ENCODE measurements around the gene SMIM35.
"Not testable (repeated sequence)": the region's sequence is repeated elsewhere in the genome, so short reads cannot be mapped to it uniquely, and the experiment has no call there.

SMIM35 gene

DNA sequence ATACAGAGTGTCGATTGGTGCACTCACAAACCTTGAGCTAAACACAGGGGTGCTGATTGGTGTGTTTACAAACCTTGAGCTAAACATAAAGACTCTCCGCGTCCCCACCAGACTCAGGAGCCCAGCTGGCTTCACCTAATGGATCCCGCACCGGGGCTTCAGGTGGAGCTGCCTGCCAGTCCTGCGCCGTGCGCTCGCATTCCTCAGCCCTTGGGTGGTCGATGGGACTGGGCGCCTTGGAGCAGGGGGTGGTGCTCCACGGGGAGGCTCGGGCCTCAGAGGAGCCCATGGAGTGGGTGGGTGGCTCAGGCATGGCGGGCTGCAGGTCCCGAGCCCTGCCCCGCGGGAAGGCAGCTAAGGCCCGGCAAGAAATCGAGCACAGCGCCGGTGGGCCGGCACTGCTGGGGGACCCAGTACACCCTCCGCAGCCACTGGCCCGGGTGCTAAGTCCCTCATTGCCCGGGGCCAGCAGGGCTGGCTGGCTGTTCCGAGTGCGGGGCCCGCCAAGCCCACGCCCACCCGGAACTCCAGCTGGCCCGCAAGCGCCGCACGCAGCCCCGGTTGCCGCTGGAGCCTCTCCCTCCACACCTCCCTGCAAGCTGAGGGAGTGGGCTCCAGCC, 108.4 kb downstream of the SMIM35 start:
- not testable (repeated sequence) for DNase-seq

DNA sequence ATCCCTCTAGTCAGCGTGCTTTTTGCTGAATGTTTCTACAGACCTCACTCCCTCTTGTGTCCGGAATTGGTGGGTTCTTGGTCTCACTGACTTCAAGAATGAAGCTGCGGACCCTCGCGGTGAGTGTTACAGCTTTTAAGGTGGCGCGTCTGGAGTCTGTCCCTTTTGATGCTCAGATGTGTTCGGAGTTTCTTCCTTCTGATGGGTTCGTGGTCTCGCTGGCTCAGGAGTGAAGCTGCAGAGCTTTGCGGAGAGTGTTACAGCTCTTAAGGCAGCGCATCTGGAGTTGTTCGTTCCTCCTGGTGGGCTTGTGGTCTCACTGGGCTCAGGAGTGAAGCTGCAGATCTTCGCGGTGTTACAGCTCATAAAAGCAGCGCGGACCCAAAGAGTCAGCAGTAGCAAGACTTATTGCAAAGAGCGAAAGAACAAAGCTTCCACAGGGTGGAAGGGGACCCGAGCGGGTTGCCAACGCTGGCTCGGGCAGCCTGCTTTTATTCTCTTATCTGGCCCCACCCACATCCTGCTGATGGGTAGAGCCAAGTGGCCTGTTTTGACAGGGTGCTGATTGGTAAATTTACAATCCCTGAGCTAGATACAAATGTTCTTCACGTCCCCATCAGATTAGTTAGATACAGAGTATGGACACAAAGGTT, 109.0 kb downstream of the SMIM35 start:
- not testable (repeated sequence) for DNase-seq

DNA sequence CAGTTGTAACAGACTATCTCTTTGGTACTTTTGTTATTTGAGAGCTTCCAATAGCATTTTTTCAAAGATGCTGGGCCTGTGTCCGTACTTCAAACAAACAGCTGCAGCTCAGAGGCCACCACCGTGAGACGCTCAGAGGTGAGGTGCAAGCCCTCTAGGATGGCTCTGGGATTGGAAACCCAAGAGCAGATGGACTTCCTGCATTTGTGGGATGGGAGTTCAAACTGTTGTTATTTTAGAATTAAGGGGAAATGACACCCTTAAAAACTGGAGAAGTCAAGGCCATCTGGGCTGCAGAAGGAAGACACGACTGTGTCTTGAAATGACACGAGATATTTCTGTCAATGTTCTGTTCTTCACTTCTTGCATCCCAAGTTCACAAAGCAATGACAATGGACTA, 109.7 kb downstream of the SMIM35 start:
- DNase-seq, result no peak

DNA sequence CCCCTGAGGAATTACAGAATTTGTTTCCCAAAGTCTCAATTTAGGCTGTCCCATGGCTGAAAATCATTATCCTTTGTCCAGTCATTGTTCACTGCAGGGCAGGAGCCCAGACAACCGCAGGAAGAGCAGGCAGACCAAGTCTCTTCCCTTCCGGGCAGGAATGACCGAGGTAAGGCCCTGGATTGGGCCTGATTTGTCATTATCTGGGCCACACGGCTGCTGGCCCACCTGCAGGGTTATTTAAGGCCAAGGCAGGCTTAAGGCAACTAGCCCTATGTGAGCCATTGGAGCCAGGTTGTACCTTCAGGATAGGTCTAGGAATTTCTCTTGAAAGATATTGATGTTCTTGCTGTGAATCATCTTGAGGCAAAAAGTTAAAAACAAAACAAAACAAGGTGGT, 110.3 kb downstream of the SMIM35 start:
- no peak for DNase-seq

DNA sequence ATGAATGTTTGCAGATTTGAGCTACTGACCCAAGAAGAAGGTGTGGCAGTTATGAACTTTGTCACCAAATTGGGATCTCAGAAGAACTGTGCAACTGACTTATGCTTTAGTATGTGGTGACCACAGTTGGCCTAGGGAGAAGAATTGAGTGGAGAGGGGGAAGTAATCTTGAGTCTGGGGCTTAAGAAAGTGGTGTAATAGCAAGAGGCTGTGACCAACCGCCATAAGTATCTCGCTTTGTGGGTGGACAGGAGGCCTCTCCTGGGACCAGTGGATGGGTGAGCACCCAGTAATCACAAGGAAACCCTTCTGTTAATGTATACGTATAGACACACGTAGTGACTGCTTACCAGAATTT, 113.3 kb downstream of the SMIM35 start:
- no peak for DNase-seq

DNA sequence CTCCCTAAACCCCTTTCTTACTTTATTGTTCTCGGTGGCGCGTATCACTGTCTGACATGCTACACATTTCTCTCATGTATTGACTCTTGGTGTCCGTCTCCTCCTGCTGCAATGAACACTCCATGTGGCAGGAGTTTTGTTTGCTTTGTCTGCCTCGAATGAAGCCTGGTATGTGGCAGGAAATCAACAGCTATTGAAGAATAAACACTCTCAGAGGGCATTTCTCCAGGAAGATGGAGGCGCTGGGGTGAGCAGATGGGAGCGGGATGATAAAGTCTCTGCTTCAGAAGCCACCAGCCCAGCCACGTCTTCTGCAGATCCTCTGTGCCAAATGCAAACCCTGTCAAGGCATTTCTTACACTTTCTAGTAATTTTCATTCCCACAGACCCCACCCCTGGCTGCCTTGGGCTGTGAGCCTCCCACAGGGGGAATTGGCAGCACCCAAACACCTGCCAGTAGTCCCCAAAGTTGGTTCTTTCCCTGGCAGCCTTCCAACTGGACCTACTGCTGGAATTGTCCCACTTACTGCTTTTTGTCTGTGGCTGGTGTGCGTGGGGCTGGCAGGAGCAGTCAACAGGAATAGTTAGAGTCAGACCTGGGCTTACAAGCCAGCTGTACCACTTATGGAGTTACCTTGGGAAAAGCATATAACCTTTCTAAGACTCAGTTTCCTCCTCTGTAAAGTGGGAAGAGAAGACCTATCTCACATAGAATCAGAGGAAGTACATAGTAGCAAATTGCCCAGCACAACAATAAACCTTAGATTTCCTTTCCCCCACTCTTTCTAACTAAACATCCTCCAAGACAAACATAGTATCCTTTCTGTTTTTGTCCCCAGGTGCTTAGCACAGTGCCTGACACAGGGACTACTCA, 113.9 kb downstream of the SMIM35 start:
- DNase-seq, result no peak

DNA sequence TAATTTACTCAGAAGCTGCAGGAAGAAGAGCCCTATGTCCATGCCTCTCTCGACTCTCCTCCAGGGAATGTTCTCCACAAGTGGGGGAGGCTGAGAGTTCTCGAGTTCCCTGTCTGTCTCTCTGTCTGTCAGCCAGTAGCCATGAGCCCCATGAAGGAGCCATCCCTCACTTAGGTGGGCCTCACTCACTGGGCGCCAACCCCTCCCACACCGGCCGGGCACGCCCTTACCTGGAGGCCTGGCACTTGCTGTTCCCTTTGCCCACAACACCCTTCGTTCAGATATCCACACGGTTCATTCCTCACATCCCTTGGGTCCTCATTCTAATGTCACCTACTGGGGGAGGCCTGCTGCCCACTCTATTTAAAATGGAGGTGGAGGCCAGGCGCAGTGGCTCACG, 114.7 kb downstream of the SMIM35 start:
- no peak for DNase-seq

DNA sequence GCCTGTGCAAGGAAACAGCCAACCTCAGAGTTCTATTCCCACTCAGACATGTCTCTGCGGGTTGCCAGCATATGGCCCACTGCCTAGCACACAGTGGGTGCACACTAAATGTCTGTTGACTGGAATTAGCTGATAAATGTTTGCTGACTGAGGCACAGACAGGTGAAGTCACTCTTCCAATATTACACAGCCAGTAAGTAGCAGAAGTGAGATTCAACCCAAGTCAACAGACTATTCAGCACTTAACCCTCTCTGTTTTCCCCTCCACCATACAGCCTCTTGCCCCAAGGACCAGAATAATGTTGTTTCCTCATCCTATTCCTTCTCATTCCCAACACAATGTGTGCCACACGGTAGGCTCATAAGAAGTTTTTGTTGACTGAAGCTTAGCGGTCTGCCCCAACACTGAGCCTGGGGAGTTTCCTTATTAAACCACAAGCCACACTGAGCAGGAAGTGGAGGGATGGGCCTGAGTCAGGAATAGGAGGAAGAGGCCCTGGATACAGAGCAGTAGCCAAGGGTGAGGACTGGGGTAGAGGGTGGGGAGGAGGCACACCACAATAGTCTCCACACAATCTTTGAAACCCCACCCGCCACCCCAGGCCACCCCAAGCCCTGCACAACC, 116.3 kb downstream of the SMIM35 start:
- DNase-seq, result peak; percentile 64

DNA sequence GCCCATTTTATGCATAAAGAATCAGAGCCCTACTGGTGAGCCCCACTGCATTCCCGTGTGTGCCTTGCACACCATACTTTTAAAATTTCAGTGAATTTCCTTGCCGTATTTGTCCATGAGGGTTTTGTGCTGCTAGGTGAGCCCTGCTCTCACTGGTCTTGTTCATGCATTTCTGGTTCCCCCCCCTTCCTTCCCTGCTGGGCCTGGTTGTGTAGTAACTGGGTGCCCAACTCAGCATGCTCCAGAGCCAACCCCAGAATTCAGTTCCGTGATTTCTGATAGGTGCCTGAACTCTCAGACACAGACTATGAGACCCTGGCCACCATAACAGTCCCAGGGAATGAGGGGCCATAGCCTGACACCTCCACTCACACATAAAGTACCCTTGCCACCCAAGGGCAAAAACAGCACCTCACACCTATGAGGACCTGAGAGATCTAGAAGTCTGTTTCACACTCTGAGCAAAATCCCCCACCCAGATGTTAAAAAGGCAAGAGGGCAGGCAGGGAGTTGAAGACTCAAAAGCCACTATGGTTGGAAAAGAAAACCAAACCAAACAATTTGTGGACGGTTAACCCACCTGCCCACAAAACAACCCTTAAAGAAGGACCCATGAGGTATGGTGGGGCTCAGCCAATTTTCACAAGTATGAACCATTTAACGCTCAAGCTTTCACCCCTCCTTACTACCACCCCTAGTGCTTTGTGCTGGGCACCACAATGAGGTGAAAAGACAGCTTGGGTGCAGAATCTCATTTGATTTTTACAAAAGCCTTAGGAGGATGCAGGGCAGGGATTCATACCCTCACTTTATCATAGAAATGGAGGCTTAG, 117.4 kb downstream of the SMIM35 start:
- no peak for DNase-seq

DNA sequence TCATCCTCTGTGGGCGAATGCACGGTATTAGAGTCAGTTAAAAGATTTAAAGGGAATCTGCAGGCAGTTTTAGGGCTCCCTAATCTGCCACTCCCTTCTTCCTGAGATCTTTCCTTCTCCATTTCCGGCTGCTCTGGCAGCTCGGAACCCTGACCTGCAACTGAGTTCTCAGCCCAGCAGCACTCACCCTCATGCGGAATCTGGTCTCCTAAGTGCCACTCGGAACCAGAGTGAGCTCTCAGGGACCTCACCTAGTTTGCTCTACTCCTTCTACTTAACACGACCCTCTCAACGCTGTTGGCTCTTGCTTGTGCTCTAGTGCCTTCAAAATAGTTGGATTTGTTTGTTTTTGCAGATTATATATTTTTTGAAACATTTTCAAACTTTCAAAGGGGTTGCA, 119.9 kb downstream of the SMIM35 start:
- no peak for DNase-seq

DNA sequence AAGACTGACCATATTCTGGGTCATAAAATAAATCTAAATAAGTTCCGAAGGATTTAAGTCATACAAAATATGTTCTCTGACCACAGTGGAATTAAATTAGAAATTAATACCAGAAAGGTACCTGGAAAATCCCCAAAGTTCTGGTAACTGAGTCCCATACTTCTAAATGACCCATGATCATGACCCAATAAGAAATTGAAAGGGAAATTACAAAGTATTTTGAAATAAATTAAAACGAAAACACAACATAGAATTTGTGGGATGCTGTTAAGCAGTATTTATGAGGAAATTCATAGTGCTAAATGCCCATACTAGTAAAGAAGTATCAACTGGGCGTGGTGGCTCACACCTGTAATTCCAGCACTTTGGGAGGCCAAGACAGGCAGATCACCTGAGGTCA, 123.9 kb downstream of the SMIM35 start:
- no peak for DNase-seq

DNA sequence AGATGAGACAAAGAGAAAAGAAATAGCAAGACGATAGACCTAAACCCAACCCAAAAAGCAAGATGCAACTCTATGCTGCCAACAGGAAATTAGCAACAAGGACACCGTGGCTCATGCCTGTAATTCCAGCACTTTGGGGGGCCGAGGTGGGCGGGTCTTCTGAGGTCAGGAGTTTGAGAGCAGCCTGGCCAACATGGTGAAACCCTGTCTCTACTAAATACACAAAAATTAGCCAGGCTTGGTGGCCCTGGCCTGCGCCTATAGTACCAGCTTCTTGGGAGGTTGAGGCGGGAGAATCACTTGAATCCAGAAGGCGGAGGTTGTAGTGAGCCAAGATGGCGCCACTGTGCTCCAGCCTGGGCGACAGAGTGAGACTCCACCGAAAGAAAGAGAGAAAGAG, 124.9 kb downstream of the SMIM35 start:
- no peak for DNase-seq

DNA sequence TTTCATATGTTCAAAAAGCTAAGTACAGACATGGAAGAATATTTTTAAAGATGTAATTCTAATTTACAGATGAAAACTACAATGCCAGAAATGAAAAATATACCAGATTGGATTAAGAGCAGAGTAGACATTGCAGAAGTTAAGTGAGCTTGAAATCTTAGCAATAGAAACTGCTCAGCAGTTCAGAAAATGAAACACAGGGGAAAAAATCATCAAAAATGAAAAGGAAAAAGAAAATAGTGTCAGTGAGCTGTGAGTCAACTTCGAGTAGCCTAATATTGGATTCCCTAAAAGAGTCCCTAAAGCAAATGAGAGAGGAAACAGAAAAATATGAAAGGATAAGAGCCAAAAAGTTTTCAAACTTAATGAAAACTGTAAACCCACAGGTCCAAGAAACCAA, 126.4 kb downstream of the SMIM35 start:
- DNase-seq, result no peak

DNA sequence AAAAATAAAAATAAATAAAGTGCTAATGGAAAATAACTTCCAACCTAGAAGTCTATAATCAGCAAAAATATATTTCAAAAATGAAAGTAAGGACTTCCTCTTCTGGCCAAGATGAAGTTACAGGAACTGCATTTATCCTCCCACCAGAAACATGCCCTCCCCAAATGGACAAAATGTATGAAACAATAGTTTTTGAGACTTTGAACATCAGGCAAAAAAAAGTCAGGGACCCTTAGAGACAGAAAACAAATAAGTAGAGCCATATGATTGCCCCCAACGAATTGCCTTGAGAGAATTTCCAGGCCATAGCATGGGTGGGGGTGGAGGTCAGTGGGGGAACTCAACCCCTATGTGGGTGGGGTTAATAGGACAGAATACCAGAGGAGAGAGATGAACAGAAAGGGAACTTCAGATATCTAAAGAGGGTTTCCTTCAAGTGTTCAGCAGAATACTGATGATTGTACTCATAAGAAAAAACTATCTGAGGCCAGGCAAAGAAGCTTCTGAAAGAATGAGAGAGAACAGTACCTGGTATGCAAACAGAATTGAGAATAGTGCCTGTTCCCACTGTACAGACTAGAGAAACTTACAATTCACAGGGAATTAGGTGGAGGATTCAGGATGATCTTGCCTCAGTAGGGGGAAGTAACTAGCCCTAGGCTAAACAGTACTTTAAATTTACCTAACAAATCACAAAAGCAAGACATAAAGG, 127.2 kb downstream of the SMIM35 start:
- no peak for DNase-seq

DNA sequence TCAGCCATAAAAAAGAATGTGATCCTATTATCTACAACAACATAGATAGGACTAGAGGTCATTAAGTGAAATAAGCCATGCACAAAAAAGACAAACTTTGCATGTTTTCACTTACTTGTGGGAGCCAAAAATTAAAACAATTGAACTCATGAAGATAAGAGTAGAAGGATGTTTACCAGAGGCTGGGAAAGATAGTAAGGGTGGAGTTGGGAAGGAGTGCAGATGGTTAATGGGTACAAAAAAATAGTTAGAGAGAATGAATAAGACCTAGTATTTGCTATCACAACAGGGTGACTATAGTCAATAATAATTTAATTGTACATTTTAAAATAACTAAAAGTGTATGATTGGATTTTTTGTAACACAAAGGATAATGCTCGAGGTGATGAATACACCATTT, 127.8 kb downstream of the SMIM35 start:
- DNase-seq, result no peak
